HepG2 (cell line): Measurements from ENCODE around the gene VGLL4. TPM values are rescaled to one million over a fixed set of nuclear protein-coding genes. Genes with fewer than 3 reads are reported as not detected.

ENCODE experiments used
- ATAC-seq: fragments of 200-7000 bp; cut with Tn5 transposase; 3 replicates; pipeline ENCODE4 v1.9.1; 2020; ENCODE audit warnings: mild to moderate bottlenecking, moderate library complexity
- BruUV-seq: library from RNA; stranded (reverse); fragments of 400-500 nt; replicated peaks from 2 replicates; lab custom pipeline; 2021; lab: Mats Ljungman, UMichigan
- CTCF ChIA-PET: fragments of 300-600 bp; formaldehyde crosslinking; extraction: SDS; loops from one replicate; lab custom pipeline; 2021; ENCODE audit warnings: low total read pairs, inconsistent platforms, low intra/inter-chr PET ratio; lab: Yijun Ruan, JAX
- POLR2A ChIA-PET: fragments of 350-600 bp; sonication (Branson Sonifier 250); formaldehyde crosslinking; loops from one replicate; lab custom pipeline; 2020; ENCODE audit warnings: antibody characterized with exemption, inconsistent platforms; lab: Yijun Ruan, JAX
- DNase-seq: peaks from one replicate; pipeline ENCODE4 v3.0.0-alpha.2; 2015; ENCODE audit warnings: low spot score
- FAIRE-seq: peaks from 3 replicates; lab custom pipeline; 2011; peaks lifted over from hg19 to GRCh38; lab: Jason Lieb, UNC
- H2AFZ ChIP-seq: one replicate; pipeline ENCODE4 v1.6.1; 2011; ENCODE audit warnings: low read length, inconsistent platforms
- H3K27ac ChIP-seq: fragments of 300-600 bp; 3 replicates; pipeline ENCODE4 v1.8.0; 2011; ENCODE audit warnings: mixed run types, mild to moderate bottlenecking, mixed read lengths, low read length, inconsistent platforms; ENCODE audit not compliant: insufficient read depth; ENCODE audit errors: extremely low read length
- H3K27me3 ChIP-seq, 2 experiments: fragments of 200-600 bp in 1 of 2; 2 replicates in 1 of 2; 3 replicates in 1 of 2; pipeline versions ENCODE4 v1.6.0 to v1.8.0; 2011; ENCODE audit warnings: low read length in 2 of 2, mild to moderate bottlenecking in 2 of 2, moderate library complexity in 2 of 2, inconsistent platforms in 1 of 2; ENCODE audit not compliant: insufficient read depth in 2 of 2, control insufficient read depth in 1 of 2
- H3K36me3 ChIP-seq, 2 experiments: fragments of 200-600 bp in 1 of 2; replicated peaks in 1 of 2; 2 replicates in 1 of 2; 3 replicates in 1 of 2; pipeline versions ENCODE4 v1.5.1 to v1.8.0; 2011; ENCODE audit warnings: low read length in 2 of 2, inconsistent platforms in 1 of 2; ENCODE audit not compliant: insufficient read depth in 2 of 2, control insufficient read depth in 1 of 2
- H3K4me1 ChIP-seq: 2 replicates; pipeline ENCODE4 v1.5.1; 2012; ENCODE audit warnings: low read length, inconsistent platforms; ENCODE audit not compliant: insufficient read depth
- H3K4me2 ChIP-seq: 2 replicates; pipeline ENCODE4 v1.6.0; 2011; ENCODE audit warnings: low read depth, low read length, inconsistent platforms
- H3K4me3 ChIP-seq, 3 experiments: fragments of 200-600 bp in 1 of 3; sonication (generic), shearing (Covaris generic) in 1 of 3; replicated peaks in 1 of 3; 2 replicates each; pipeline ENCODE4 v1.5.1; 2011 to 2016; ENCODE audit warnings: low read length in 3 of 3, inconsistent platforms in 2 of 3, low read depth in 2 of 3, mild to moderate bottlenecking in 2 of 3, control low read depth in 1 of 3, mixed read lengths in 1 of 3; ENCODE audit not compliant: insufficient read depth in 1 of 3
- H3K79me2 ChIP-seq: one replicate; pipeline ENCODE4 v1.6.1; 2011; ENCODE audit warnings: low read length, inconsistent platforms; ENCODE audit not compliant: insufficient read depth
- H3K9ac ChIP-seq: 2 replicates; pipeline ENCODE4 v1.6.0; 2011; ENCODE audit warnings: mild to moderate bottlenecking, low read depth, low read length, inconsistent platforms; ENCODE audit not compliant: insufficient read depth
- H3K9me3 ChIP-seq: 2 replicates; pipeline ENCODE4 v1.5.1; 2012; ENCODE audit warnings: mild to moderate bottlenecking, low read length
- H4K20me1 ChIP-seq: 2 replicates; pipeline ENCODE4 v1.6.0; 2011; ENCODE audit warnings: inconsistent platforms, mild to moderate bottlenecking, low read length, moderate library complexity; ENCODE audit not compliant: insufficient read depth
- AGO1 ChIP-seq: fragments of 200-400 bp; formaldehyde crosslinking; IDR thresholded peaks from 2 replicates; pipeline ENCODE4 v1.6.1; 2017; ENCODE audit warnings: mild to moderate bottlenecking, low read depth, low read length, moderate library complexity; ENCODE audit not compliant: poor library complexity, severe bottlenecking
- FOSL2 ChIP-seq: sonication (generic); formaldehyde crosslinking; IDR thresholded peaks from 2 replicates; pipeline ENCODE4 v1.4.0; 2020; ENCODE audit warnings: missing genetic modification reagents
- SIN3B ChIP-seq: fragments of 150-350 bp; IDR thresholded peaks from 2 replicates; pipeline ENCODE4 v1.6.1; 2014; ENCODE audit warnings: low read length
- SOX6 ChIP-seq, 2 experiments: fragments of 450-650 bp in 1 of 2; sonication (generic) in 1 of 2; formaldehyde crosslinking in 1 of 2; IDR thresholded peaks; 2 replicates each; pipeline versions ENCODE4 v1.4.0 to v1.6.1; 2017 to 2020; ENCODE audit warnings: antibody characterized with exemption in 1 of 2, mild to moderate bottlenecking in 1 of 2, missing genetic modification reagents in 1 of 2
- ZNF431 ChIP-seq: sonication (generic); formaldehyde crosslinking; IDR thresholded peaks from 2 replicates; pipeline ENCODE4 v1.9.0; 2022; ENCODE audit warnings: missing genetic modification reagents, low read depth, mild to moderate bottlenecking, borderline replicate concordance
- ZNF468 ChIP-seq: sonication (generic); formaldehyde crosslinking; IDR thresholded peaks from 2 replicates; pipeline ENCODE4 v1.8.0; 2022; ENCODE audit warnings: mild to moderate bottlenecking, moderate library complexity, missing genetic modification reagents
- WGBS: methylation state at CpG from one replicate; pipeline ENCODE4 v1.1.6; 2017; ENCODE audit warnings: low lambda C conversion rate; 5-methylcytosine and 5-hydroxymethylcytosine counted together
- in situ Hi-C: cut with HindIII; loops from 2 replicates; pipeline ENCODE4 v1.10.0; 2017; ENCODE audit warnings: low pct_unique_long_range_greater_than_20kb; ENCODE audit not compliant: extremely low pct_ligation_motif_present
- intact Hi-C: fragments of 100-400 bp; cut with micrococcal nuclease; formaldehyde crosslinking; loops from one replicate; pipeline ENCODE4 v1.10.0; 2022; ENCODE audit not compliant: unreplicated experiment
- polyA plus RNA-seq, 8 experiments: library from polyadenylated mRNA; depleted of rRNA in 3 of 8; stranded (reverse) in 7 of 8; unstranded in 1 of 8; fragments of >200 nt; fragmentation: Illumina TruSeq in 4 of 8; extraction: Trizol in 4 of 8; gene quantifications; 2 replicates each; pipeline versions ENCODE4 v1.2.1 to v1.2.3, GENCODE V29; 2011 to 2016; ENCODE audit warnings: low read depth in 4 of 8, missing spikeins in 1 of 8, mixed read lengths in 1 of 8; ENCODE audit not compliant: insufficient read depth in 1 of 8
- total RNA-seq, 5 experiments: library from RNA; depleted of rRNA; stranded (reverse); fragments of >200 nt; fragmentation: Illumina TruSeq; extraction: Trizol; gene quantifications; 2 replicates each; pipeline ENCODE4 v1.2.3, GENCODE V29; 2016; ENCODE audit warnings: low read depth in 1 of 5
- TF ChIP-seq, protein P1 (sequence below): sonication (generic); formaldehyde crosslinking; IDR thresholded peaks from 2 replicates; pipeline ENCODE4 v1.5.0; 2020; ENCODE audit warnings: missing genetic modification reagents

Gene VGLL4
- total and polyA plus RNA-seq, 2 of the 13 experiments (the other 11 are each of a cell fraction or from before 2014, with no cell fraction given) = 23.2 to 39.0 TPM

- intact Hi-C loops (no loop called here), in situ Hi-C loops (no loop called here)
- peak overlapping the region; percentile 86 for H3K27ac ChIP-seq
- ChIA-PET POLR2A (interaction anchor here (0.5 to 3.1 kb wide), 3 partner anchors 9 to 31 kb away, joined by 4 to 15 read pairs (median 4); partner anchors contain the start of gene VGLL4), CTCF (no interaction called here)
- no peaks in the 10 kb centered on the region for H3K27me3 ChIP-seq
- H3K79me2 ChIP-seq = peaks cover 100% of the 10 kb centered on the region
- H3K4me3 ChIP-seq = peak overlapping the region in 1 of 3 experiments; percentile 61; a peak in 1 of 6 replicates
- BruUV-seq = no TSS peak
- ATAC-seq = no peak
- no peak overlapping the region for H2AFZ ChIP-seq
- no peak for FAIRE-seq
- H3K36me3 ChIP-seq = no peaks in the 10 kb centered on the region
- no peak for DNase-seq
- H3K9ac ChIP-seq = 0 out of 2 replicates have a peak overlapping the region, but pooled peaks have one; percentile 60
- H3K9me3 ChIP-seq = no peaks in the 10 kb centered on the region
- H3K4me2 ChIP-seq = peak overlapping the region; percentile 76
- TF ChIP-seq SIN3B (no peak), AGO1 (no peak), SOX6 (IDR thresholded peaks at IDR 0.05) (no peak), SOX6 (CRISPR knock-in tag; IDR thresholded peaks at IDR 0.05) (no peak), FOSL2 (CRISPR knock-in tag) (no peak), ZNF431 (CRISPR knock-in tag) (no peak), ZNF468 (CRISPR knock-in tag) (no peak)
- TF ChIP-seq, protein P1, sequence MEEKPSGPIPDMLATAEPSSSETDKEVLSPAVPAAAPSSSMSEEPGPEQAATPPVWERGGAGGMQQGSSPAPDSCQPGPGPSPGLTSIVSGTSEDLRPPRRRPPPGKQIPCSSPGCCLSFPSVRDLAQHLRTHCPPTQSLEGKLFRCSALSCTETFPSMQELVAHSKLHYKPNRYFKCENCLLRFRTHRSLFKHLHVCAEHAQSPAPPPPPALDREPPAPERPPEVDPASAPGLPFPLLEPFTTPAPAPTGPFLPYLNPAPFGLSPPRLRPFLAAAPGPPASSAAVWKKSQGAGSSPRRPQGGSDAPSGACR (CRISPR knock-in tag) = no peak
- TF ChIP-seq, all 625 proteins: peak for 0
- WGBS = 90% methylated on average over 2 of the region's 2 CpGs
- Histone ChIP-seq H3K4me1 (peaks cover 100% of the 10 kb centered on the region), H4K20me1 (peaks cover 26% of the 10 kb centered on the region)
Measured at GRCh38 chr3:11621077-11621476, 22.6 kb downstream of the VGLL4 start.
